A549 (cell line): ENCODE results near the gene ZNF48. TPM values are rescaled to one million over a fixed set of nuclear protein-coding genes. Genes with fewer than 3 reads are reported as not detected.
A peak's percentile ranks its signal among the peaks of the same experiment; 100 is the strongest.

Experiments
- ATAC-seq, 2 experiments: fragments of 200-7000 bp in 1 of 2; fragments of >200 bp in 1 of 2; cut with Nextera tagmentation in 1 of 2; cut with Tn5 transposase in 1 of 2; 3 replicates each; pipeline versions ENCODE4 v1.8.0 to v1.9.1; 2018 to 2020; ENCODE audit warnings: mild to moderate bottlenecking in 1 of 2, moderate library complexity in 1 of 2
- CTCF ChIA-PET: fragments of 300-600 bp; sonication (Branson Sonifier 250); formaldehyde crosslinking; extraction: SDS; loops from one replicate; lab custom pipeline; 2021; ENCODE audit warnings: antibody characterized with exemption, inconsistent platforms; lab: Yijun Ruan, JAX
- POLR2A ChIA-PET: fragments of 350-600 bp; formaldehyde crosslinking; extraction: SDS; loops from one replicate; lab custom pipeline; 2021; ENCODE audit warnings: antibody characterized with exemption, inconsistent platforms; lab: Yijun Ruan, JAX
- DNase-seq, 2 experiments: peaks; one replicate each; pipeline versions ENCODE4 v3.0.0 to v3.0.0-alpha.2; 2011 to 2016; ENCODE audit warnings: low read depth in 1 of 2, low spot score in 1 of 2
- FAIRE-seq: peaks from 2 replicates; lab custom pipeline; 2011; peaks lifted over from hg19 to GRCh38; lab: Jason Lieb, UNC
- H3K27ac ChIP-seq, 2 experiments: fragments of >200 bp; sonication (Bioruptor Twin); formaldehyde crosslinking; 3 replicates each; pipeline ENCODE4 v1.5.1; 2016 to 2017
- H3K4me1 ChIP-seq: fragments of >200 bp; sonication (Bioruptor Twin); formaldehyde crosslinking; 3 replicates; pipeline ENCODE4 v1.6.1; 2016
- H3K4me2 ChIP-seq: fragments of >200 bp; sonication (Bioruptor Twin); formaldehyde crosslinking; 3 replicates; pipeline ENCODE4 v1.6.1; 2016
- H3K4me3 ChIP-seq: fragments of >200 bp; sonication (Bioruptor Twin); formaldehyde crosslinking; 3 replicates; pipeline ENCODE4 v1.5.1; 2016
- H3K9me3 ChIP-seq: fragments of >200 bp; sonication (Bioruptor Twin); formaldehyde crosslinking; 3 replicates; pipeline ENCODE4 v1.6.1; 2016
- BHLHE40 ChIP-seq: IDR thresholded peaks from 2 replicates; pipeline ENCODE4 v1.6.1; 2012; ENCODE audit warnings: low read depth, low read length, inconsistent platforms
- CBX2 ChIP-seq: fragments of 200-600 bp; sonication (generic); IDR thresholded peaks from 2 replicates; pipeline ENCODE4 v1.6.1; 2016; ENCODE audit warnings: low read depth, mild to moderate bottlenecking, borderline replicate concordance
- CEBPB ChIP-seq, 2 experiments: fragments of >200 bp in 1 of 2; sonication (Bioruptor Twin) in 1 of 2; formaldehyde crosslinking in 1 of 2; IDR thresholded peaks; 2 replicates each; pipeline ENCODE4 v1.6.1; 2012 to 2016
- CHD2 ChIP-seq: fragments of 150-350 bp; IDR thresholded peaks from 2 replicates; pipeline ENCODE4 v1.6.1; 2014; ENCODE audit warnings: low read length; ENCODE audit not compliant: partially characterized antibody
- CHD4 ChIP-seq: fragments of 200-600 bp; sonication (generic); IDR thresholded peaks from 2 replicates; pipeline ENCODE4 v1.6.1; 2016; ENCODE audit warnings: antibody characterized with exemption, mild to moderate bottlenecking, borderline replicate concordance
- EHMT2 ChIP-seq: fragments of 200-600 bp; sonication (generic); IDR thresholded peaks from 2 replicates; pipeline ENCODE4 v1.6.1; 2016; ENCODE audit warnings: antibody characterized with exemption, low read depth, mild to moderate bottlenecking, moderate library complexity
- FOSB ChIP-seq: fragments of 250-450 bp; sonication (Bioruptor Pico); IDR thresholded peaks from 2 replicates; pipeline ENCODE4 v1.5.0; 2020; ENCODE audit warnings: mild to moderate bottlenecking, moderate library complexity
- FOSL2 ChIP-seq, 2 experiments: fragments of 450-650 bp in 1 of 2; fragments of >200 bp in 1 of 2; sonication (Bioruptor Twin) in 1 of 2; formaldehyde crosslinking; IDR thresholded peaks; 2 replicates each; pipeline versions ENCODE4 v1.5.0 to v1.6.1; 2016 to 2020; ENCODE audit warnings: mild to moderate bottlenecking in 1 of 2, moderate library complexity in 1 of 2
- HOXA7 ChIP-seq: fragments of 250-450 bp; sonication (Bioruptor Pico); IDR thresholded peaks from 2 replicates; pipeline ENCODE4 v1.5.0; 2020; ENCODE audit warnings: mild to moderate bottlenecking, moderate library complexity
- HOXB5 ChIP-seq: fragments of 250-450 bp; sonication (Bioruptor Pico); IDR thresholded peaks from 2 replicates; pipeline ENCODE4 v1.5.0; 2020; ENCODE audit warnings: mild to moderate bottlenecking, moderate library complexity
- JUN ChIP-seq, 2 experiments: fragments of >200 bp; sonication (Bioruptor Twin); formaldehyde crosslinking; IDR thresholded peaks; 2 replicates in 1 of 2; 3 replicates in 1 of 2; pipeline ENCODE4 v1.6.1; 2016 to 2017
- JUNB ChIP-seq: fragments of >200 bp; sonication (Bioruptor Twin); formaldehyde crosslinking; IDR thresholded peaks from 2 replicates; pipeline ENCODE4 v1.6.1; 2016
- KDM5A ChIP-seq: fragments of 200-600 bp; sonication (generic); IDR thresholded peaks from 2 replicates; pipeline ENCODE4 v1.6.1; 2016; ENCODE audit warnings: antibody characterized with exemption, mild to moderate bottlenecking
- NFE2L2 ChIP-seq: fragments of 150-350 bp; conservative IDR thresholded peaks from 2 replicates; pipeline ENCODE4 v1.6.1; 2014; ENCODE audit warnings: low read length
- NPAS2 ChIP-seq: fragments of 250-450 bp; sonication (Bioruptor Pico); IDR thresholded peaks from 2 replicates; pipeline ENCODE4 v1.8.0; 2022; ENCODE audit warnings: mild to moderate bottlenecking, moderate library complexity, borderline replicate concordance
- POLR2A ChIP-seq: IDR thresholded peaks from 2 replicates; pipeline ENCODE4 v1.6.1; 2012; ENCODE audit warnings: mild to moderate bottlenecking, low read length
- RAD21 ChIP-seq, 2 experiments: fragments of >200 bp in 1 of 2; sonication (Bioruptor Twin) in 1 of 2; formaldehyde crosslinking in 1 of 2; IDR thresholded peaks in 1 of 2; conservative IDR thresholded peaks in 1 of 2; 2 replicates in 1 of 2; 3 replicates in 1 of 2; pipeline ENCODE4 v1.6.1; 2012 to 2018; ENCODE audit warnings: inconsistent platforms in 1 of 2
- RARB ChIP-seq: fragments of 250-450 bp; sonication (Bioruptor Pico); IDR thresholded peaks from 2 replicates; pipeline ENCODE4 v1.8.0; 2021; ENCODE audit warnings: mild to moderate bottlenecking, moderate library complexity
- RFX5 ChIP-seq: fragments of 450-650 bp; IDR thresholded peaks from 2 replicates; pipeline ENCODE4 v1.7.1; 2014; ENCODE audit warnings: antibody characterized with exemption, mild to moderate bottlenecking, moderate library complexity
- SMC3 ChIP-seq: fragments of >200 bp; sonication (Bioruptor Twin); formaldehyde crosslinking; IDR thresholded peaks from 3 replicates; pipeline ENCODE4 v1.6.1; 2018; ENCODE audit warnings: inconsistent platforms
- TP53 ChIP-seq: fragments of 250-450 bp; sonication (Bioruptor Pico); IDR thresholded peaks from 2 replicates; pipeline ENCODE4 v1.5.0; 2021; ENCODE audit warnings: mild to moderate bottlenecking, moderate library complexity
- ZC3H11A ChIP-seq: fragments of 450-650 bp; IDR thresholded peaks from 2 replicates; pipeline ENCODE4 v1.6.1; 2014; ENCODE audit warnings: antibody characterized with exemption, mild to moderate bottlenecking
- ZFP36 ChIP-seq: fragments of 450-650 bp; IDR thresholded peaks from 2 replicates; pipeline ENCODE4 v1.6.1; 2014; ENCODE audit warnings: borderline replicate concordance; ENCODE audit not compliant: partially characterized antibody
- ZNF302 ChIP-seq: fragments of 250-450 bp; sonication (Bioruptor Pico); IDR thresholded peaks from 2 replicates; pipeline ENCODE4 v1.9.0; 2021; ENCODE audit warnings: inconsistent platforms, mild to moderate bottlenecking, moderate library complexity
- ZSCAN20 ChIP-seq: fragments of 250-450 bp; sonication (Bioruptor Pico); IDR thresholded peaks from 2 replicates; pipeline ENCODE4 v1.8.0; 2022; ENCODE audit warnings: mild to moderate bottlenecking, moderate library complexity
- WGBS: methylation state at CpG from one replicate; pipeline ENCODE4 v1.1.6; 2017; ENCODE audit errors: missing lambda C conversion rate; 5-methylcytosine and 5-hydroxymethylcytosine counted together
- polyA plus RNA-seq, 4 experiments: library from polyadenylated mRNA; depleted of rRNA in 3 of 4; stranded (reverse); fragments of >200 nt; fragmentation: RNase III in 1 of 4; extraction: RNeasy Plus Mini Kit Qiagen cat#74134 plus additional on column Dnase treatment in 1 of 4; gene quantifications; 2 replicates in 3 of 4; 3 replicates in 1 of 4; pipeline ENCODE4 v1.2.3, GENCODE V29; 2011 to 2017
- TF ChIP-seq, protein P1 (sequence below): fragments of >200 bp; sonication (Bioruptor Twin); formaldehyde crosslinking; IDR thresholded peaks from 2 replicates; pipeline ENCODE4 v1.6.1; 2016
- TF ChIP-seq, protein P2 (sequence below): fragments of 200-600 bp; sonication (generic); IDR thresholded peaks from 2 replicates; pipeline ENCODE4 v1.6.1; 2016; ENCODE audit warnings: antibody characterized with exemption, mild to moderate bottlenecking, moderate library complexity
- TF ChIP-seq, protein P3 (sequence below): fragments of >200 bp; sonication (Bioruptor Twin); formaldehyde crosslinking; IDR thresholded peaks from 3 replicates; pipeline ENCODE4 v1.5.1; 2016
- TF ChIP-seq, protein P4 (sequence below): IDR thresholded peaks from 2 replicates; pipeline ENCODE4 v1.6.1; 2012
- TF ChIP-seq, protein P5 (sequence below): fragments of 250-450 bp; sonication (Bioruptor Pico); IDR thresholded peaks from 2 replicates; pipeline ENCODE4 v1.5.0; 2020; ENCODE audit warnings: low read depth, mild to moderate bottlenecking, moderate library complexity
- TF ChIP-seq, protein P6 (sequence below): IDR thresholded peaks from 2 replicates; pipeline ENCODE4 v1.6.1; 2012
- TF ChIP-seq, protein P7 (sequence below): fragments of >200 bp; sonication (Bioruptor Twin); formaldehyde crosslinking; IDR thresholded peaks from 3 replicates; pipeline ENCODE4 v1.6.1; 2016

The ZNF48 gene
- polyA plus RNA-seq, 2 of the 4 experiments (the other 2 are of a cell fraction): 9.3 to 10.4 TPM

DNA sequence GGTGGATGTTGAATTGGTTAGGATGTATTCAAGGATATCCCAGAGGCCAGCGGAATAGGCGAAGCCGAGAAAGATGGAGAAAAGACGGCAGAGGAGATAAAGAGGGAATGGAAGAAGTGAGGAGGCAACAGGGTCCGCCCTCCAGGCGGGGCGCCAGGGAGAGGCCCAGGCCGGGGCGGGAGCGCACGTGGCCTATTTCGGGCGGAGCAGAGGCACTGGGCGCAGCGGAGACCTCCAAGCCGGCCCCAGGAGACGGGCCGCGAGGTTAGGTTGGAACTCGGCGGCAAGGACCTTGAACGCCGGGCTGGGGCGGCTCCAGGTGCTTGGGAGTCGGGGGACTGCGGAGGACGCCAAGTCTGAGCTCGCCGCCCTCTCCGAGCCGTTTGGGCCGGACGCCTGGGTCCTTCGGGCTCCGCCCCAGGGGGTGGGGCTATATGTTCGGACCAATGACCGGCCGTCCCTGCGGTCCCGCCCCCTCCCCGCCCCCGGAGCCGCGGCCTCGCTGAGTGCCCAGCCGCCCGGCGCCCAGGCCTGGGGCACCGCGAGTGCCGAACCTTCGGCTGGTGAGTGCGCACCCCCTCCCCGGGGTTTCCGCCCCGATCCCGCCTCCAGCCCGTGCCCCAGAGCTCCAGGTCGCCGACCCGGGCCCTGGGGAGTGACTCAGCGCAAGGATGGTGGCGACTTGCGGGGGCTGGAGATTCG is 12.0 kb downstream of the ZNF48 start, which contains the start of gene ZNF771:
TSS of gene ZNF771 (plus strand) at position 505 of the 702 bp plus-strand sequence. CDS start 448 bp downstream, outside the sequence.
- ATAC-seq (peak; percentile 88 to 92), DNase-seq (peak; percentile 83 to 90), FAIRE-seq (no peak)
- H3K4me2 ChIP-seq: peak within 1 kb of the TSS; percentile 94
- peaks cover 20% of the 10 kb centered on the region for H3K4me1 ChIP-seq
- H3K27ac ChIP-seq: peak within 1 kb of the TSS; percentile 80 to 92
- under 1% methylated on average over 23 of the region's 65 CpGs for WGBS
- H3K4me3 ChIP-seq: peak within 1 kb of the TSS; percentile 62
- CTCF ChIA-PET: interaction anchor here (0.7 to 7.5 kb wide), 9 partner anchors 10 to 294 kb away, joined by 3 to 149 read pairs (median 4); partner anchors contain the start of genes CD2BP2, DCTPP1, GDPD3 and ZNF48
- no peaks in the 10 kb centered on the region for H3K9me3 ChIP-seq
- POLR2A ChIA-PET: interaction anchor here (0.7 to 2.1 kb wide), 8 partner anchors 9 to 209 kb away, joined by 3 to 16 read pairs (median 7); partner anchors contain the start of genes DCTPP1 and ZNF48
- TF ChIP-seq FOSB (CRISPR knock-in tag) (no peak), ZSCAN20 (CRISPR knock-in tag) (no peak), RARB (no peak), CHD2 (no peak), HOXB5 (CRISPR knock-in tag) (no peak), SMC3 (no peak; the same call in 2 of the 3 replicates), ZFP36 (no peak), JUN (IDR thresholded peaks at IDR 0.05) (peak; percentile 31 to 93; a peak in 3 of 5 replicates), RFX5 (no peak), TP53 (CRISPR knock-in tag) (peak; percentile 18; the same call in 1 of the 2 replicates), RAD21 (conservative IDR thresholded peaks at IDR 0.05 in 1 of 2, IDR thresholded peaks at IDR 0.05 in 1 of 2) (no peak), POLR2A (peak; percentile 69), EHMT2 (no peak), ZC3H11A (no peak), NFE2L2 (no peak), CHD4 (no peak), JUNB (no peak), CEBPB (IDR thresholded peaks at IDR 0.05) (no peak), CBX2 (no peak), NPAS2 (no peak), HOXA7 (CRISPR knock-in tag) (no peak), BHLHE40 (no peak), ZNF302 (CRISPR knock-in tag) (no peak), KDM5A (no peak), FOSL2 (IDR thresholded peaks at IDR 0.05) (no peak), FOSL2 (CRISPR knock-in tag; IDR thresholded peaks at IDR 0.05) (peak; percentile 10; the same call in 1 of the 2 replicates)
- TF ChIP-seq, protein P1, sequence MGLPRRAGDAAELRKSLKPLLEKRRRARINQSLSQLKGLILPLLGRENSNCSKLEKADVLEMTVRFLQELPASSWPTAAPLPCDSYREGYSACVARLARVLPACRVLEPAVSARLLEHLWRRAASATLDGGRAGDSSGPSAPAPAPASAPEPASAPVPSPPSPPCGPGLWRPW: no peak
- TF ChIP-seq, protein P2, sequence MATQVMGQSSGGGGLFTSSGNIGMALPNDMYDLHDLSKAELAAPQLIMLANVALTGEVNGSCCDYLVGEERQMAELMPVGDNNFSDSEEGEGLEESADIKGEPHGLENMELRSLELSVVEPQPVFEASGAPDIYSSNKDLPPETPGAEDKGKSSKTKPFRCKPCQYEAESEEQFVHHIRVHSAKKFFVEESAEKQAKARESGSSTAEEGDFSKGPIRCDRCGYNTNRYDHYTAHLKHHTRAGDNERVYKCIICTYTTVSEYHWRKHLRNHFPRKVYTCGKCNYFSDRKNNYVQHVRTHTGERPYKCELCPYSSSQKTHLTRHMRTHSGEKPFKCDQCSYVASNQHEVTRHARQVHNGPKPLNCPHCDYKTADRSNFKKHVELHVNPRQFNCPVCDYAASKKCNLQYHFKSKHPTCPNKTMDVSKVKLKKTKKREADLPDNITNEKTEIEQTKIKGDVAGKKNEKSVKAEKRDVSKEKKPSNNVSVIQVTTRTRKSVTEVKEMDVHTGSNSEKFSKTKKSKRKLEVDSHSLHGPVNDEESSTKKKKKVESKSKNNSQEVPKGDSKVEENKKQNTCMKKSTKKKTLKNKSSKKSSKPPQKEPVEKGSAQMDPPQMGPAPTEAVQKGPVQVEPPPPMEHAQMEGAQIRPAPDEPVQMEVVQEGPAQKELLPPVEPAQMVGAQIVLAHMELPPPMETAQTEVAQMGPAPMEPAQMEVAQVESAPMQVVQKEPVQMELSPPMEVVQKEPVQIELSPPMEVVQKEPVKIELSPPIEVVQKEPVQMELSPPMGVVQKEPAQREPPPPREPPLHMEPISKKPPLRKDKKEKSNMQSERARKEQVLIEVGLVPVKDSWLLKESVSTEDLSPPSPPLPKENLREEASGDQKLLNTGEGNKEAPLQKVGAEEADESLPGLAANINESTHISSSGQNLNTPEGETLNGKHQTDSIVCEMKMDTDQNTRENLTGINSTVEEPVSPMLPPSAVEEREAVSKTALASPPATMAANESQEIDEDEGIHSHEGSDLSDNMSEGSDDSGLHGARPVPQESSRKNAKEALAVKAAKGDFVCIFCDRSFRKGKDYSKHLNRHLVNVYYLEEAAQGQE: no peak
- TF ChIP-seq, protein P3, sequence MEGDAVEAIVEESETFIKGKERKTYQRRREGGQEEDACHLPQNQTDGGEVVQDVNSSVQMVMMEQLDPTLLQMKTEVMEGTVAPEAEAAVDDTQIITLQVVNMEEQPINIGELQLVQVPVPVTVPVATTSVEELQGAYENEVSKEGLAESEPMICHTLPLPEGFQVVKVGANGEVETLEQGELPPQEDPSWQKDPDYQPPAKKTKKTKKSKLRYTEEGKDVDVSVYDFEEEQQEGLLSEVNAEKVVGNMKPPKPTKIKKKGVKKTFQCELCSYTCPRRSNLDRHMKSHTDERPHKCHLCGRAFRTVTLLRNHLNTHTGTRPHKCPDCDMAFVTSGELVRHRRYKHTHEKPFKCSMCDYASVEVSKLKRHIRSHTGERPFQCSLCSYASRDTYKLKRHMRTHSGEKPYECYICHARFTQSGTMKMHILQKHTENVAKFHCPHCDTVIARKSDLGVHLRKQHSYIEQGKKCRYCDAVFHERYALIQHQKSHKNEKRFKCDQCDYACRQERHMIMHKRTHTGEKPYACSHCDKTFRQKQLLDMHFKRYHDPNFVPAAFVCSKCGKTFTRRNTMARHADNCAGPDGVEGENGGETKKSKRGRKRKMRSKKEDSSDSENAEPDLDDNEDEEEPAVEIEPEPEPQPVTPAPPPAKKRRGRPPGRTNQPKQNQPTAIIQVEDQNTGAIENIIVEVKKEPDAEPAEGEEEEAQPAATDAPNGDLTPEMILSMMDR: no peak
- TF ChIP-seq, protein P4, sequence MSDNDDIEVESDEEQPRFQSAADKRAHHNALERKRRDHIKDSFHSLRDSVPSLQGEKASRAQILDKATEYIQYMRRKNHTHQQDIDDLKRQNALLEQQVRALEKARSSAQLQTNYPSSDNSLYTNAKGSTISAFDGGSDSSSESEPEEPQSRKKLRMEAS: peak; percentile 98
- TF ChIP-seq, protein P5, sequence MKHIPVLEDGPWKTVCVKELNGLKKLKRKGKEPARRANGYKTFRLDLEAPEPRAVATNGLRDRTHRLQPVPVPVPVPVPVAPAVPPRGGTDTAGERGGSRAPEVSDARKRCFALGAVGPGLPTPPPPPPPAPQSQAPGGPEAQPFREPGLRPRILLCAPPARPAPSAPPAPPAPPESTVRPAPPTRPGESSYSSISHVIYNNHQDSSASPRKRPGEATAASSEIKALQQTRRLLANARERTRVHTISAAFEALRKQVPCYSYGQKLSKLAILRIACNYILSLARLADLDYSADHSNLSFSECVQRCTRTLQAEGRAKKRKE (CRISPR knock-in tag): no peak
- TF ChIP-seq, protein P6, sequence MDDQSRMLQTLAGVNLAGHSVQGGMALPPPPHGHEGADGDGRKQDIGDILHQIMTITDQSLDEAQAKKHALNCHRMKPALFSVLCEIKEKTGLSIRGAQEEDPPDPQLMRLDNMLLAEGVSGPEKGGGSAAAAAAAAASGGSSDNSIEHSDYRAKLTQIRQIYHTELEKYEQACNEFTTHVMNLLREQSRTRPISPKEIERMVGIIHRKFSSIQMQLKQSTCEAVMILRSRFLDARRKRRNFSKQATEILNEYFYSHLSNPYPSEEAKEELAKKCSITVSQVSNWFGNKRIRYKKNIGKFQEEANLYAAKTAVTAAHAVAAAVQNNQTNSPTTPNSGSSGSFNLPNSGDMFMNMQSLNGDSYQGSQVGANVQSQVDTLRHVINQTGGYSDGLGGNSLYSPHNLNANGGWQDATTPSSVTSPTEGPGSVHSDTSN: no peak
- TF ChIP-seq, protein P7, sequence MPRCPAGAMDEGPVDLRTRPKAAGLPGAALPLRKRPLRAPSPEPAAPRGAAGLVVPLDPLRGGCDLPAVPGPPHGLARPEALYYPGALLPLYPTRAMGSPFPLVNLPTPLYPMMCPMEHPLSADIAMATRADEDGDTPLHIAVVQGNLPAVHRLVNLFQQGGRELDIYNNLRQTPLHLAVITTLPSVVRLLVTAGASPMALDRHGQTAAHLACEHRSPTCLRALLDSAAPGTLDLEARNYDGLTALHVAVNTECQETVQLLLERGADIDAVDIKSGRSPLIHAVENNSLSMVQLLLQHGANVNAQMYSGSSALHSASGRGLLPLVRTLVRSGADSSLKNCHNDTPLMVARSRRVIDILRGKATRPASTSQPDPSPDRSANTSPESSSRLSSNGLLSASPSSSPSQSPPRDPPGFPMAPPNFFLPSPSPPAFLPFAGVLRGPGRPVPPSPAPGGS: peak; percentile 77; the same call in 2 of the 3 replicates
